ENCODE data around the gene CRADD.

DNA sequence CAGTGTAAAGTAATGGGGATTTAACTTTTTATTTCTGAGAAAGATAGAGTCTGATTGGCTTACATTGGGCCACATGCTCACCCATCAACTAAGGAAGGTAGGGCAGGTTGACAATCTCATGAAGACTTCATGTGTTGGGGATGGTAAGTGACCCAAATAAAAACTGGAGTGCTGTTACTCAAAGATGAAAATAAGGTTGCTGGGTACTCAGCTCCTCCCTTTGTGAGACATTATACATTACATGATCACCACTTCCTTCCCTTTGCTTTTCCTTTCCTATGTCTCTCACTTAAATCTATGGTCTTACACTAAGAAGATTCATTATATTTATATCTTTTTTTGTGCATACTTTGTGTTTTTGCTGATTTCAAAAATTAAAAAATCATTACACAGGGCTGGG, 247.2 kb downstream of the CRADD start:
- TF ChIP-seq, protein P1, sequence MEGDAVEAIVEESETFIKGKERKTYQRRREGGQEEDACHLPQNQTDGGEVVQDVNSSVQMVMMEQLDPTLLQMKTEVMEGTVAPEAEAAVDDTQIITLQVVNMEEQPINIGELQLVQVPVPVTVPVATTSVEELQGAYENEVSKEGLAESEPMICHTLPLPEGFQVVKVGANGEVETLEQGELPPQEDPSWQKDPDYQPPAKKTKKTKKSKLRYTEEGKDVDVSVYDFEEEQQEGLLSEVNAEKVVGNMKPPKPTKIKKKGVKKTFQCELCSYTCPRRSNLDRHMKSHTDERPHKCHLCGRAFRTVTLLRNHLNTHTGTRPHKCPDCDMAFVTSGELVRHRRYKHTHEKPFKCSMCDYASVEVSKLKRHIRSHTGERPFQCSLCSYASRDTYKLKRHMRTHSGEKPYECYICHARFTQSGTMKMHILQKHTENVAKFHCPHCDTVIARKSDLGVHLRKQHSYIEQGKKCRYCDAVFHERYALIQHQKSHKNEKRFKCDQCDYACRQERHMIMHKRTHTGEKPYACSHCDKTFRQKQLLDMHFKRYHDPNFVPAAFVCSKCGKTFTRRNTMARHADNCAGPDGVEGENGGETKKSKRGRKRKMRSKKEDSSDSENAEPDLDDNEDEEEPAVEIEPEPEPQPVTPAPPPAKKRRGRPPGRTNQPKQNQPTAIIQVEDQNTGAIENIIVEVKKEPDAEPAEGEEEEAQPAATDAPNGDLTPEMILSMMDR (IDR thresholded peaks at IDR 0.05 in 2 of 3, conservative IDR thresholded peaks at IDR 0.05 in 1 of 3; ENCODE audit: control insufficient read depth in 2 of 3, extremely low read depth in 1 of 3, insufficient read depth in 1 of 3, low read depth in 3 of 3, low read length in 3 of 3) = no peak
- TF ChIP-seq, protein P2, sequence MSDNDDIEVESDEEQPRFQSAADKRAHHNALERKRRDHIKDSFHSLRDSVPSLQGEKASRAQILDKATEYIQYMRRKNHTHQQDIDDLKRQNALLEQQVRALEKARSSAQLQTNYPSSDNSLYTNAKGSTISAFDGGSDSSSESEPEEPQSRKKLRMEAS (IDR thresholded peaks at IDR 0.05; ENCODE audit: low read depth, low read length) = no peak
- no peak for TF ChIP-seq POLR2A (IDR thresholded peaks at IDR 0.05; ENCODE audit: low read depth, low read length)
- no peak for TF ChIP-seq JUNB (IDR thresholded peaks at IDR 0.05)
- no peak for TF ChIP-seq SMC3 (IDR thresholded peaks at IDR 0.05; ENCODE audit: borderline replicate concordance, low read length)
- TF ChIP-seq ASH2L (IDR thresholded peaks at IDR 0.05; ENCODE audit: borderline replicate concordance, low read depth) = no peak
- TF ChIP-seq HCFC1 (IDR thresholded peaks at IDR 0.05; ENCODE audit: low read length) = no peak
- TF ChIP-seq SIX5 (IDR thresholded peaks at IDR 0.05; ENCODE audit: low read depth, low read length, severe bottlenecking) = no peak
- TF ChIP-seq, protein P3, sequence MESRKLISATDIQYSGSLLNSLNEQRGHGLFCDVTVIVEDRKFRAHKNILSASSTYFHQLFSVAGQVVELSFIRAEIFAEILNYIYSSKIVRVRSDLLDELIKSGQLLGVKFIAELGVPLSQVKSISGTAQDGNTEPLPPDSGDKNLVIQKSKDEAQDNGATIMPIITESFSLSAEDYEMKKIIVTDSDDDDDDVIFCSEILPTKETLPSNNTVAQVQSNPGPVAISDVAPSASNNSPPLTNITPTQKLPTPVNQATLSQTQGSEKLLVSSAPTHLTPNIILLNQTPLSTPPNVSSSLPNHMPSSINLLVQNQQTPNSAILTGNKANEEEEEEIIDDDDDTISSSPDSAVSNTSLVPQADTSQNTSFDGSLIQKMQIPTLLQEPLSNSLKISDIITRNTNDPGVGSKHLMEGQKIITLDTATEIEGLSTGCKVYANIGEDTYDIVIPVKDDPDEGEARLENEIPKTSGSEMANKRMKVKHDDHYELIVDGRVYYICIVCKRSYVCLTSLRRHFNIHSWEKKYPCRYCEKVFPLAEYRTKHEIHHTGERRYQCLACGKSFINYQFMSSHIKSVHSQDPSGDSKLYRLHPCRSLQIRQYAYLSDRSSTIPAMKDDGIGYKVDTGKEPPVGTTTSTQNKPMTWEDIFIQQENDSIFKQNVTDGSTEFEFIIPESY (IDR thresholded peaks at IDR 0.05) = no peak
- TF ChIP-seq SIN3A (IDR thresholded peaks at IDR 0.05; ENCODE audit: low read depth, low read length) = no peak

Data from GM12878 (cell line).